Stomach (tissue), 4 donors: ENCODE results near the gene CDH12.

Experiments used
- EP300 ChIP-seq: sonication (generic); formaldehyde crosslinking; IDR thresholded peaks from one replicate; pipeline ENCODE4 v1.6.1; 2017; ENCODE audit warnings: antibody characterized with exemption
- POLR2A ChIP-seq, 4 donors: fragments of 450-650 bp; IDR thresholded peaks; one replicate each; pipeline ENCODE4 v1.6.1; 2016; ENCODE audit warnings: antibody characterized with exemption in 4 of 4, control low read depth in 2 of 4, mild to moderate bottlenecking in 1 of 4, moderate library complexity in 1 of 4
- POLR2AphosphoS5 ChIP-seq, 3 donors: sonication (generic); formaldehyde crosslinking; IDR thresholded peaks; one replicate each; pipeline ENCODE4 v1.6.1; 2016; ENCODE audit warnings: antibody characterized with exemption in 3 of 3
- TF ChIP-seq, protein P1 (sequence below), 7 experiments: fragments of 450-650 bp in 4 of 7; fragments of 200-600 bp in 3 of 7; sonication (generic) in 3 of 7; IDR thresholded peaks; one replicate each; pipeline ENCODE4 v1.5.1; 2016 to 2019; ENCODE audit warnings: antibody characterized with exemption in 7 of 7, control low read depth in 2 of 7, mild to moderate bottlenecking in 1 of 7

DNA sequence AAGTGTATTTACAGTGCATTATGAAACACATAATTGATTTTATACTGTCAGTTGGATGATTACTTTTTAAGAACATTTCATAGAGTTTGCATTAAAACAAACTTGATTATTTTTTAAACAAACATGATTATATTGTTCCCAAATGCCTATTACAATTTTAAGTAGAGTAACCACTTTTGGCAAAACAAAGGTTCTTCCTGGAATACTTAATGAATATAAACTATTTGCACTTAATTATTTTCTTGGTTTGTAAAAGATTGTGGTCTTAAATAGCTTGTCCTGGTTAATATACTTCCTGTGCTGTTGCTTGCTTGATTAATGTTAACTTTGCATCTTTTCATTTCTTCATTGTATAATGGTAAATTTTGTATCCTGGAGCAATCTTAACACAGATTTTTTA is 180.0 kb downstream of the CDH12 start:
- TF ChIP-seq, protein P1, sequence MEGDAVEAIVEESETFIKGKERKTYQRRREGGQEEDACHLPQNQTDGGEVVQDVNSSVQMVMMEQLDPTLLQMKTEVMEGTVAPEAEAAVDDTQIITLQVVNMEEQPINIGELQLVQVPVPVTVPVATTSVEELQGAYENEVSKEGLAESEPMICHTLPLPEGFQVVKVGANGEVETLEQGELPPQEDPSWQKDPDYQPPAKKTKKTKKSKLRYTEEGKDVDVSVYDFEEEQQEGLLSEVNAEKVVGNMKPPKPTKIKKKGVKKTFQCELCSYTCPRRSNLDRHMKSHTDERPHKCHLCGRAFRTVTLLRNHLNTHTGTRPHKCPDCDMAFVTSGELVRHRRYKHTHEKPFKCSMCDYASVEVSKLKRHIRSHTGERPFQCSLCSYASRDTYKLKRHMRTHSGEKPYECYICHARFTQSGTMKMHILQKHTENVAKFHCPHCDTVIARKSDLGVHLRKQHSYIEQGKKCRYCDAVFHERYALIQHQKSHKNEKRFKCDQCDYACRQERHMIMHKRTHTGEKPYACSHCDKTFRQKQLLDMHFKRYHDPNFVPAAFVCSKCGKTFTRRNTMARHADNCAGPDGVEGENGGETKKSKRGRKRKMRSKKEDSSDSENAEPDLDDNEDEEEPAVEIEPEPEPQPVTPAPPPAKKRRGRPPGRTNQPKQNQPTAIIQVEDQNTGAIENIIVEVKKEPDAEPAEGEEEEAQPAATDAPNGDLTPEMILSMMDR (IDR thresholded peaks at IDR 0.05): no peak
- TF ChIP-seq POLR2A (IDR thresholded peaks at IDR 0.05) (no peak), POLR2AphosphoS5 (IDR thresholded peaks at IDR 0.05) (no peak), EP300 (no peak)
